Stimulated activated memory B cell treated with anti-CD40 and anti-IgM and Interleukin-4, amounts not matched to agents 10 μg/mL and 1 μg/mL and 100 μg/mL, for 72 hours (primary cell): ENCODE measurements around the gene GNG5.
"Not testable (repeated sequence)": the region's sequence is repeated elsewhere in the genome, so short reads cannot be mapped to it uniquely, and the experiment has no call there.

Source experiments
- ATAC-seq: fragments of 150-1000 bp; cut with Tn5 transposase; 2 replicates; pipeline ENCODE4 v1.10.0; 2021
- H3K27ac Mint-ChIP-seq: one replicate; pipeline ENCODE4 v1.8.0; 2022; ENCODE audit warnings: mild to moderate bottlenecking, mixed read lengths
- H3K27me3 Mint-ChIP-seq: one replicate; pipeline ENCODE4 v1.8.0; 2022; ENCODE audit warnings: mixed read lengths
- H3K36me3 Mint-ChIP-seq: one replicate; pipeline ENCODE4 v1.8.0; 2022; ENCODE audit warnings: mixed read lengths
- H3K4me1 Mint-ChIP-seq: one replicate; pipeline ENCODE4 v1.8.0; 2022; ENCODE audit warnings: mixed read lengths
- H3K4me3 Mint-ChIP-seq: one replicate; pipeline ENCODE4 v1.8.0; 2022; ENCODE audit warnings: mild to moderate bottlenecking, moderate library complexity, mixed read lengths
- H3K9me3 Mint-ChIP-seq: one replicate; pipeline ENCODE4 v1.8.0; 2022; ENCODE audit warnings: mixed read lengths

GNG5 gene

GRCh38 chr1:84506002-84506728 lies at the start of gene GNG5, which contains the start of gene SPATA1:
GNG5 (minus strand) TSS chr1:84506581; CDS start chr1:84506091, 490 bp downstream.
SPATA1 (plus strand) TSS chr1:84506386; CDS start chr1:84516360, 9,974 bp downstream.
- H3K9me3 Mint-ChIP-seq, result no peaks in the 10 kb centered on the region
- ATAC-seq, result peak; percentile 96
- H3K27ac Mint-ChIP-seq, result peak within 1 kb of the TSS; percentile 93
- peaks cover 6% of the 10 kb centered on the region for H3K36me3 Mint-ChIP-seq
- H3K27me3 Mint-ChIP-seq, result no peaks in the 10 kb centered on the region
- H3K4me3 Mint-ChIP-seq, result peak within 1 kb of the TSS; percentile 92
- peaks cover 31% of the 10 kb centered on the region for H3K4me1 Mint-ChIP-seq

GRCh38 chr1:84550826-84551225 lies 44.4 kb upstream of the GNG5 start:
- H3K4me1 Mint-ChIP-seq, result no peaks in the 10 kb centered on the region
- no peaks in the 10 kb centered on the region for H3K9me3 Mint-ChIP-seq
- no peaks in the 10 kb centered on the region for H3K27me3 Mint-ChIP-seq
- H3K4me3 Mint-ChIP-seq, result no peak overlapping the region
- no peak for ATAC-seq
- no peak overlapping the region for H3K27ac Mint-ChIP-seq
- H3K36me3 Mint-ChIP-seq, result peaks cover 19% of the 10 kb centered on the region

- Mint-ChIP-seq H3K9me3 (no peaks in the 10 kb centered on the region), H3K36me3 (peaks cover 52% of the 10 kb centered on the region), H3K27ac (no peak overlapping the region), H3K27me3 (no peaks in the 10 kb centered on the region), H3K4me3 (no peak overlapping the region), H3K4me1 (peaks cover 6% of the 10 kb centered on the region)
- ATAC-seq, result no peak
Observed at GRCh38 chr1:84541679-84542078, 35.3 kb upstream of the GNG5 start.

GRCh38 chr1:84540759-84541158 lies 34.4 kb upstream of the GNG5 start:
- peaks cover 6% of the 10 kb centered on the region for H3K4me1 Mint-ChIP-seq

GRCh38 chr1:84539972-84540371 lies 33.6 kb upstream of the GNG5 start:
- no peak overlapping the region for H3K27ac Mint-ChIP-seq
- H3K27me3 Mint-ChIP-seq, result no peaks in the 10 kb centered on the region
- ATAC-seq, result no peak
- H3K4me3 Mint-ChIP-seq, result no peak overlapping the region
- peaks cover 51% of the 10 kb centered on the region for H3K36me3 Mint-ChIP-seq
- no peaks in the 10 kb centered on the region for H3K9me3 Mint-ChIP-seq
- peaks cover 6% of the 10 kb centered on the region for H3K4me1 Mint-ChIP-seq

More at GRCh38 chr1:84540759-84541158, 34.4 kb upstream of the GNG5 start:
- no peak overlapping the region for H3K4me3 Mint-ChIP-seq
- H3K9me3 Mint-ChIP-seq, result no peaks in the 10 kb centered on the region
- peaks cover 48% of the 10 kb centered on the region for H3K36me3 Mint-ChIP-seq
- no peak overlapping the region for H3K27ac Mint-ChIP-seq
- H3K27me3 Mint-ChIP-seq, result no peaks in the 10 kb centered on the region
- no peak for ATAC-seq

DNA sequence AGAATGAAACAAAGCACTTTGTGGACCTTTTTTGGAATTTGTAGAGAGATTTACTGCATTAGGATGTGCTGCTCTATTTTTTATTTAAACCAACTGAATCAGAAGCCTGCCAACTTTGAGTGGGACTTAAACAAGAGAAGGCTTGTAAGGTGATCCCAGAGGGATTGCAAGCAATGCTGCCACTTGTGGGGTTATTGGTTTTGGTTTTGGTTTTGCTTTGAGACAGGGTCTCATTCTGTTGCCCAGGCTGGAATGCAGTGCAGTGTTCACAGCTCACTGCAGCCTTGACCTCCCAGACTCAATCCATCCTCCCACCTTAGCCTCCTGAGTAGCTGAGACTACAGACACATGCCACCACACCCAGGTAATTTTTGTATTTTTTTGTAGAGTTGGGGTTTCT lies 32.2 kb upstream of the GNG5 start:
- no peak for ATAC-seq
- Mint-ChIP-seq H3K4me1 (peaks cover 6% of the 10 kb centered on the region), H3K27me3 (no peaks in the 10 kb centered on the region), H3K9me3 (no peaks in the 10 kb centered on the region), H3K4me3 (no peak overlapping the region), H3K36me3 (peaks cover 47% of the 10 kb centered on the region), H3K27ac (no peak overlapping the region)

GRCh38 chr1:84525779-84526178 lies 19.4 kb upstream of the GNG5 start:
- H3K27me3 Mint-ChIP-seq, result no peaks in the 10 kb centered on the region
- H3K27ac Mint-ChIP-seq, result no peak overlapping the region
- H3K4me1 Mint-ChIP-seq, result no peaks in the 10 kb centered on the region
- no peak for ATAC-seq
- H3K4me3 Mint-ChIP-seq, result no peak overlapping the region
- H3K36me3 Mint-ChIP-seq, result peaks cover 29% of the 10 kb centered on the region
- H3K9me3 Mint-ChIP-seq, result peaks cover 3% of the 10 kb centered on the region

DNA sequence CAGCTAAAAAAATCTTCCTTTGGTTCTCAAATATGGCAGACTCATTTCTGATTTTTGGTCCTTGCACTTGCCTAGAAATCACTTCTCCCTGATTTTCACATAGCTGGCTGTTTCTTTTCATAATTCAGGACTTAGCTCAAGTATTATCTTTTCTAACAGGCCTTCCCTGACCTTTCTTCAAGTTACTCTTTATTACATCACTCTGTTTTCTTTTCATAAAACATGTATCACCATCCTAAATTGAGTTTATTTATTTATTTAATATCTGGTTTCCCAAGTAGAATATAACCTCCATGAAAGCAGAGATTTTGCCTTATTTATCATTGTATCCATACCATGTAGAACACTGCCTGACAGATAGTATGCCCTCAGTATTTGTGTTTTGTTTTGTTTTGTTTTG lies 18.2 kb upstream of the GNG5 start:
- Mint-ChIP-seq H3K4me1 (no peaks in the 10 kb centered on the region), H3K4me3 (no peak overlapping the region), H3K27ac (no peak overlapping the region), H3K36me3 (peaks cover 25% of the 10 kb centered on the region), H3K27me3 (no peaks in the 10 kb centered on the region), H3K9me3 (peaks cover 3% of the 10 kb centered on the region)
- ATAC-seq, result no peak

DNA sequence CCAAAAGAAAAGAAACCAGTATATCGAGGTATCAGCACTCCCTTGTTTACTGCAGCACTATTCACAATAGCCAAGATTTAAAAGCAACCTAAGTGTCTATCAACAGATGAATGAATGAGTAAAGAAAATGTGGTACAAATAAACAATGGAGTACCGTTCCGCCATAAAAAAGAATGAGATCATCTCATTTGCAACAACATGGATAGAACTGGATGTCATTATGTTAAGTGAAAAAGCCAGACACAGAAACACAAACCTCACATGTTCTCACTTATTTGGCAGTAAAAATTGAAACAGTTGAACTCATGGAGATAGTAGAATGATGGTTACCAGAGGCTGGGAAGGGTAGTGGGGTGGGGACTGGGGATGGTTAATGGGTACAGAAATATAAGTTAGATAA lies 4.3 kb upstream of the GNG5 start:
- H3K9me3 Mint-ChIP-seq, result no peaks in the 10 kb centered on the region
- H3K36me3 Mint-ChIP-seq, result no peaks in the 10 kb centered on the region
- no peak overlapping the region for H3K27ac Mint-ChIP-seq
- H3K27me3 Mint-ChIP-seq, result no peaks in the 10 kb centered on the region
- no peak for ATAC-seq
- no peak overlapping the region for H3K4me3 Mint-ChIP-seq
- H3K4me1 Mint-ChIP-seq, result no peaks in the 10 kb centered on the region

DNA sequence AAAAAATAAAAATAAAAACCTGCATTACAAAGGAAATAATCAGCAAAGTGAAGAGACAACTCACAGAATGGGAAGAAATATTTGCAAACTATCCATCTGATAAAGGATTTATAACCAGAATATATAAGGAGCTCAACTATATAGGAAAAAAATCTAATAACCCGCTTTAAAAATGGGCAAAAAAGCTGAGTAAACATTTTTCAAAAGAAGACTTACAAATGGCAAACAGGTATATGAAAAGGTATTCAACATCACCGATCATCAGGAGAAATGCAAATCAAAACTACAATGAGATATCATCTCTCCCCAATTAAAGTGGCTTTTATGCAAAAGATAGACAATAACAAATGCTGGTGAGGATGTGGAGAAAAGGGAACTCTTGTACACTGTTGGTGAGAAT lies 3.8 kb upstream of the GNG5 start:
- ATAC-seq, result no peak
- Mint-ChIP-seq H3K4me3 (no peak overlapping the region), H3K9me3 (no peaks in the 10 kb centered on the region), H3K4me1 (peaks cover 2% of the 10 kb centered on the region), H3K36me3 (no peaks in the 10 kb centered on the region), H3K27me3 (no peaks in the 10 kb centered on the region), H3K27ac (no peak overlapping the region)

DNA sequence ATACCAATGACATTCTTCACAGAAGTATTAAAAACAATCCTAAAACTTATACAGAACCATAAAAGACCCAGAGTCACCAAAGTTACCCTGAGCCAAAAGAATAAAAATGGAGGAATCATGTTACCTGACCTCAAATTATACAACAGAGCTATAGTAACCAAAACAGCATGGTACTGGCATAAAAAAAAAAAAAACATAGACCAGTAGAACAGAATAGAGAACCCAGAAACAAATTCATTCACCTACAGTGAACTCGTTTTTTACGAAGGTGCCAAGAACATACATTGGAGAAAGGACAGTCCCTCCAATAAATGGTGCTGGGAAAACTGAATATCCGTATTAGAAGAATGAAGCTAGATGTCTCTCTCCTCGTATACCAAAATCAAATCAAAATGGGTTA lies 2.6 kb upstream of the GNG5 start:
- no peaks in the 10 kb centered on the region for H3K36me3 Mint-ChIP-seq
- H3K27me3 Mint-ChIP-seq, result no peaks in the 10 kb centered on the region
- H3K4me1 Mint-ChIP-seq, result peaks cover 13% of the 10 kb centered on the region
- no peak overlapping the region for H3K27ac Mint-ChIP-seq
- H3K4me3 Mint-ChIP-seq, result no peak overlapping the region
- no peaks in the 10 kb centered on the region for H3K9me3 Mint-ChIP-seq
- ATAC-seq, result no peak

- Mint-ChIP-seq H3K27ac (no peak overlapping the region), H3K4me1 (peaks cover 18% of the 10 kb centered on the region), H3K4me3 (no peak overlapping the region), H3K36me3 (no peaks in the 10 kb centered on the region), H3K9me3 (no peaks in the 10 kb centered on the region), H3K27me3 (no peaks in the 10 kb centered on the region)
- no peak for ATAC-seq
Observed at GRCh38 chr1:84508510-84508909, 2.1 kb upstream of the GNG5 start.

- H3K36me3 Mint-ChIP-seq, H3K27me3 Mint-ChIP-seq, H3K27ac Mint-ChIP-seq, H3K4me3 Mint-ChIP-seq, H3K9me3 Mint-ChIP-seq, ATAC-seq: not testable (repeated sequence)
- peaks cover 23% of the 10 kb centered on the region for H3K4me1 Mint-ChIP-seq
Observed at GRCh38 chr1:84507887-84508286, 1.5 kb upstream of the GNG5 start.

GRCh38 chr1:84506729-84507453 lies 510 bp upstream of the GNG5 start:
- Mint-ChIP-seq H3K4me1 (peaks cover 24% of the 10 kb centered on the region), H3K36me3 (no peaks in the 10 kb centered on the region), H3K27ac (peak overlapping the region; percentile 93), H3K27me3 (no peaks in the 10 kb centered on the region), H3K4me3 (peak overlapping the region; percentile 92), H3K9me3 (no peaks in the 10 kb centered on the region)
- no peak for ATAC-seq

DNA sequence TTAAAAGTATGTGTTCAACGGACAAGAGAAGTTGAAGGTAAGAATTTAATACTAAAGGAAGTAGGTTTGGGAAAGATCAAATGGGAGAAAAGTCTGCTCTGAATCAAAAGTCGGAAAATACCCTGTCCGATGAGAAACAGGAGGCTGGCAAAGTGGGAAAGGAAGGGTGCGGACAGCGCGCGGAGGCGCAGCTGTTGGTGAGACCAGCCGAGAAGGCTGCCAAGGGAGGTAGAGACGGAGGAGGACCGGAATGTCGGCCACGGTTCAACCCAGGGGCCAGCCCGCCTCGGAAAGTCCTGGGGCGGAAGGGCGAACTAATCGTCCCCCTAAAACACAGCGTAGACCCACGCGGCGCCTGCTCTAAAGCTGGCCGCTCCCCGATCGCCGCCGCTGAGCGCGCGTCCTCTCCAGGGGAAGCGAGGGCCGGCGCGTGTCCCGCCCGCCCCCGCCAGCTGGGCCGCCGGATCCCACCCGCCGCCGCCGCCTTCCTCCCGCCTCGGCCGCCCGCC lies 834 bp downstream of the GNG5 start:
- H3K4me1 Mint-ChIP-seq, result peaks cover 37% of the 10 kb centered on the region
- peaks cover 9% of the 10 kb centered on the region for H3K36me3 Mint-ChIP-seq
- ATAC-seq, result peak; percentile 74

More for the DNA sequence above, 834 bp downstream of the GNG5 start:
- Mint-ChIP-seq H3K27me3 (no peaks in the 10 kb centered on the region), H3K4me3 (peak overlapping the region; percentile 92), H3K9me3 (no peaks in the 10 kb centered on the region), H3K27ac (peak overlapping the region; percentile 93)
